Neural progenitor cell (in vitro differentiated cells): Measurements from ENCODE around the gene RHOBTB3. TPM values are rescaled to one million over a fixed set of nuclear protein-coding genes. Genes with fewer than 3 reads are reported as not detected.

Source experiments
- DNase-seq: peaks from one replicate; pipeline ENCODE4 v3.0.0-alpha.2; 2016; ENCODE audit warnings: low spot score
- H2AFZ ChIP-seq: fragments of 200-600 bp; sonication (generic); replicated peaks from 2 replicates; pipeline ENCODE4 v1.6.1; 2016; ENCODE audit warnings: antibody characterized with exemption
- H3F3A ChIP-seq: fragments of 200-600 bp; sonication (generic); 2 replicates; pipeline ENCODE4 v1.6.1; 2016; ENCODE audit warnings: antibody characterized with exemption, low read depth
- H3K27ac ChIP-seq: fragments of 200-600 bp; sonication (generic); 2 replicates; pipeline ENCODE4 v1.5.1; 2016; ENCODE audit warnings: mild to moderate bottlenecking
- H3K27me3 ChIP-seq: fragments of 200-600 bp; sonication (generic); 2 replicates; pipeline ENCODE4 v1.6.1; 2016; ENCODE audit warnings: mild to moderate bottlenecking, moderate library complexity
- H3K36me3 ChIP-seq: fragments of 200-600 bp; sonication (generic); 2 replicates; pipeline ENCODE4 v1.5.1; 2016
- H3K4me1 ChIP-seq: fragments of 200-600 bp; sonication (generic); 2 replicates; pipeline ENCODE4 v1.6.1; 2016; ENCODE audit warnings: mixed run types
- H3K4me2 ChIP-seq: fragments of 200-600 bp; sonication (generic); 2 replicates; pipeline ENCODE4 v1.6.1; 2016
- H3K4me3 ChIP-seq: fragments of 200-600 bp; sonication (generic); 2 replicates; pipeline ENCODE4 v1.5.1; 2016
- H3K79me2 ChIP-seq: fragments of 200-600 bp; sonication (generic); 2 replicates; pipeline ENCODE4 v1.6.1; 2016; ENCODE audit warnings: low read depth
- H3K9ac ChIP-seq: fragments of 200-600 bp; sonication (generic); 2 replicates; pipeline ENCODE4 v1.6.1; 2016
- H3K9me3 ChIP-seq: fragments of 200-600 bp; sonication (generic); 2 replicates; pipeline ENCODE4 v1.5.1; 2016; ENCODE audit warnings: low read depth
- H4K20me1 ChIP-seq: fragments of 200-600 bp; sonication (generic); 2 replicates; pipeline ENCODE4 v1.6.1; 2016; ENCODE audit warnings: low read depth
- H3K27ac Mint-ChIP-seq: 3 replicates; pipeline ENCODE4 v1.8.0; 2021; ENCODE audit warnings: mixed read lengths
- H3K27me3 Mint-ChIP-seq: 2 replicates; pipeline ENCODE4 v1.8.0; 2022; ENCODE audit warnings: low read depth, mild to moderate bottlenecking, inconsistent platforms, moderate library complexity, mixed read lengths; ENCODE audit not compliant: insufficient read depth
- H3K36me3 Mint-ChIP-seq: 3 replicates; pipeline ENCODE4 v1.8.0; 2021; ENCODE audit warnings: mixed read lengths
- H3K4me1 Mint-ChIP-seq: 3 replicates; pipeline ENCODE4 v1.8.0; 2021; ENCODE audit warnings: mixed read lengths
- H3K4me3 Mint-ChIP-seq: 3 replicates; pipeline ENCODE4 v1.8.0; 2021; ENCODE audit warnings: mild to moderate bottlenecking, moderate library complexity, mixed read lengths
- H3K9me3 Mint-ChIP-seq: 3 replicates; pipeline ENCODE4 v1.8.0; 2020; ENCODE audit warnings: mixed read lengths
- CTCF ChIP-seq: fragments of 200-600 bp; sonication (generic); IDR thresholded peaks from 2 replicates; pipeline ENCODE4 v1.5.1; 2017; ENCODE audit warnings: antibody characterized with exemption, mild to moderate bottlenecking
- EZH2 ChIP-seq: fragments of 200-600 bp; sonication (generic); IDR thresholded peaks from 2 replicates; pipeline ENCODE4 v1.6.1; 2017; ENCODE audit warnings: antibody characterized with exemption, mild to moderate bottlenecking, moderate library complexity
- EZH2phosphoT487 ChIP-seq: fragments of 200-600 bp; sonication (generic); IDR thresholded peaks from 2 replicates; pipeline ENCODE4 v1.6.1; 2017; ENCODE audit warnings: antibody characterized with exemption
- total RNA-seq: library from RNA; depleted of rRNA; stranded (reverse); fragments of >200 nt; gene quantifications from 2 replicates; pipeline ENCODE4 v1.2.3, GENCODE V29; 2015; ENCODE audit warnings: low replicate concordance

Gene RHOBTB3
- total RNA-seq, 1 donor from 2014 or later: 3.6 TPM

DNA sequence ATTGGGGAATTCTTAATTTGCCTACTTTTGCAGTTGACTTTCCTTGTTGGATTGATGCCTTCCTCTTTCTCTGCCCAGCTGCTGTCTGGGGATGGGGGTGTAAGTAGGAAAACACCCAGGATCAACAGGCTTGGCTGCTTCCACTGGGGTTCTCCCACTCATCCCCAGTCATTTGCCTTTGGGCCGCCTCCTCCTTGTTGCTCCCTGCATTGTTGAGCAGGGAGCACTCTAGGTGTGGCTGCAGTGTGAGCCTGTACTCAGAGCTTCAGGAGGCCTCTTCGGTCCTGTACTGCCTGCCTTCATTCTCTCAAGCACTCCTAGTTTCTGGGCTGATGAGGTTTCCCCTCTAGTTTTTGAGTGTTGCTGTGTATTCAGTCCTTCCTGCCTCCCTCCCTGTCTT lies 12.1 kb downstream of the RHOBTB3 start:
- Histone ChIP-seq H3F3A (no peaks in the 10 kb centered on the region), H3K9ac (no peak overlapping the region), H2AFZ (no peak overlapping the region), H4K20me1 (no peaks in the 10 kb centered on the region), H3K79me2 (no peaks in the 10 kb centered on the region), H3K27me3 (no peaks in the 10 kb centered on the region), H3K4me3 (no peak overlapping the region), H3K4me1 (no peaks in the 10 kb centered on the region), H3K36me3 (no peaks in the 10 kb centered on the region), H3K27ac (no peak overlapping the region), H3K4me2 (no peak overlapping the region), H3K9me3 (no peaks in the 10 kb centered on the region)
- H3K4me1 Mint-ChIP-seq: peaks cover 2% of the 10 kb centered on the region
- H3K36me3 Mint-ChIP-seq: peaks cover 10% of the 10 kb centered on the region
- H3K27me3 Mint-ChIP-seq: no peaks in the 10 kb centered on the region
- no peak overlapping the region for H3K4me3 Mint-ChIP-seq
- no peak overlapping the region for H3K27ac Mint-ChIP-seq
- no peak for TF ChIP-seq EZH2
- DNase-seq: no peak
- no peaks in the 10 kb centered on the region for H3K9me3 Mint-ChIP-seq

GRCh38 chr5:95743877-95744276 lies 12.7 kb downstream of the RHOBTB3 start:
- Histone ChIP-seq H3K36me3 (no peaks in the 10 kb centered on the region), H3K9ac (no peak overlapping the region), H2AFZ (no peak overlapping the region), H3K4me3 (no peak overlapping the region), H3K27me3 (no peaks in the 10 kb centered on the region), H3F3A (no peaks in the 10 kb centered on the region), H3K79me2 (no peaks in the 10 kb centered on the region), H3K27ac (no peak overlapping the region), H3K4me1 (no peaks in the 10 kb centered on the region), H3K4me2 (no peak overlapping the region), H4K20me1 (no peaks in the 10 kb centered on the region), H3K9me3 (no peaks in the 10 kb centered on the region)
- Mint-ChIP-seq H3K36me3 (peaks cover 10% of the 10 kb centered on the region), H3K4me3 (no peak overlapping the region), H3K4me1 (peaks cover 2% of the 10 kb centered on the region), H3K27ac (no peak overlapping the region), H3K9me3 (no peaks in the 10 kb centered on the region), H3K27me3 (no peaks in the 10 kb centered on the region)
- TF ChIP-seq EZH2phosphoT487: no peak
- DNase-seq: no peak

DNA sequence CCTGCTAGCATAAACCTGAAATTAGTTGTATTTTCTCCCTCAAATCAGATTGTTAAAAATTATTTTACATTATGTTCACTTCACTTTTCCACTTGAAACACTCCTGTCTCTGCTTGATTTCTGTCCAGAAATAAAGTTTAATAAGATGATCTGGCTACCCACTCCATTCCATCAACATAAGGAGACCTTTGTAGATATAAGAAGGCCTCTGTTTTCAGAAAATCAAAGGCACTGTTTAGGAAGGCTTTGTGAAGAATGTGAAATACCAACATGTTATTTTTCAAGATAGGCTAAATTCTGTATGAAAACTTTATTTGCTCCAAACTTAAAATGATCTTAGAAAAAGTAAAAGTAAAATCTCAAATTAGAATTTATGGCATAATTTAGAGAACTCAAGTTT lies 15.1 kb downstream of the RHOBTB3 start:
- no peak overlapping the region for H3K4me3 Mint-ChIP-seq

DNA sequence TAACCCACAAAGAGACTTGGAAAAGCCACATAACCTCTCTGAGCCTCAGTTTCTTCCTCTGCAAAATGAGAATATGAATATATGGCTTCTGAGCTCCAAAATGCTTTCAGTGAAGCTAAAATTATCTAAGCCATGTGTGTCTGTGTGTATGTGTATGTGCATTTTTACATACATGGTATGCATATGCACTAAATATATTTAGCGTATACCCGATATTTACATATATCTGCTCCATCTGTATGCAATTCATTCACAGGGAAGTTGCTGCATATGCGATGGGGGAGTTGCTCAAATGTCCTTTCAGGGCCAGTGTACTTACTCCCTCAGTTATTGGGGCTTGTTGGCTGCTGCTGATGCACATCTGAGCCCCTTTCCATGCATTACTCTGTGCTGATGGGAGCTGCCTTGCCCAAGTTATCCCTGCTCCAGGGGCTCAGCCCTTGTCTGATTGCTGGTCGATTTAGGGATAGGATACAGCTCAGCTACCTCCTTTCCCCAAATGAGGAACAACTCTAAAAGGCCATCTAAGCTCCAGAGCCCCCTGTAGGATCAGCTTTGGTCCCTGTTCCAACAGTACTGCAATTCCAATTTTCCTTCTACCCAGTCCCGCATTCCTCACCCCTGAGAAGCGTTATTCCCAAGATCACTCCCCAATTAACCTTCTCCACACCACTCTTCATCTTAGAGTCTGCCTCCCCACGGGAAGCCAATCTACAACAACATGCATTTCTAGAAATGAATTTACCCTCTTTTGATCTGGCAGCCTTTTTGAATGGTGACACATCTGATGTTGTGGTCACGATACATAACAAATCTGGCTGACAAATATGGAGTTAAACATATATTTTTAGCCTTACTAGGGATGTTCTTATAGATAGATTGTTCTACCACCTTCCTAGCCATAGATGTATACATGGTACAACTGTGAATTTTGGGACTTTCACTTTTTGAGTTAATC lies 15.9 kb downstream of the RHOBTB3 start:
- TF ChIP-seq CTCF (no peak), EZH2phosphoT487 (no peak), EZH2 (no peak)
- DNase-seq: no peak
- Mint-ChIP-seq H3K36me3 (peaks cover 11% of the 10 kb centered on the region), H3K4me3 (no peak overlapping the region), H3K4me1 (peaks cover 2% of the 10 kb centered on the region), H3K27me3 (no peaks in the 10 kb centered on the region), H3K9me3 (no peaks in the 10 kb centered on the region), H3K27ac (no peak overlapping the region)
- Histone ChIP-seq H3K36me3 (no peaks in the 10 kb centered on the region), H3K4me3 (no peak overlapping the region), H3K27me3 (no peaks in the 10 kb centered on the region), H4K20me1 (no peaks in the 10 kb centered on the region), H3K4me1 (no peaks in the 10 kb centered on the region), H3K27ac (no peak overlapping the region), H3F3A (no peaks in the 10 kb centered on the region), H2AFZ (no peak overlapping the region), H3K79me2 (no peaks in the 10 kb centered on the region), H3K4me2 (no peak overlapping the region), H3K9me3 (no peaks in the 10 kb centered on the region), H3K9ac (no peak overlapping the region)

More for the DNA sequence above, 15.1 kb downstream of the RHOBTB3 start:
- Histone ChIP-seq H3K79me2 (no peaks in the 10 kb centered on the region), H3K9me3 (no peaks in the 10 kb centered on the region), H3F3A (no peaks in the 10 kb centered on the region), H3K36me3 (no peaks in the 10 kb centered on the region), H3K9ac (no peak overlapping the region), H3K4me2 (no peak overlapping the region), H4K20me1 (no peaks in the 10 kb centered on the region), H3K27ac (no peak overlapping the region), H2AFZ (no peak overlapping the region), H3K4me1 (no peaks in the 10 kb centered on the region), H3K27me3 (no peaks in the 10 kb centered on the region), H3K4me3 (no peak overlapping the region)
- Mint-ChIP-seq H3K4me1 (peaks cover 2% of the 10 kb centered on the region), H3K27me3 (no peaks in the 10 kb centered on the region), H3K36me3 (peaks cover 7% of the 10 kb centered on the region), H3K27ac (no peak overlapping the region), H3K9me3 (no peaks in the 10 kb centered on the region)
- TF ChIP-seq EZH2phosphoT487: no peak
- no peak for TF ChIP-seq EZH2
- no peak for TF ChIP-seq CTCF
- no peak for DNase-seq
